NCI-H82 treated with DMSO at 0.1 percent for 48 hours (cell line): Measurements from ENCODE around the gene CCL28.
"Not testable (repeated sequence)": the region's sequence is repeated elsewhere in the genome, so short reads cannot be mapped to it uniquely, and the experiment has no call there.

ENCODE experiments used
- DNase-seq: peaks from one replicate; lab custom pipeline; 2025; ENCODE audit not compliant: unreplicated experiment; lab: John Stamatoyannopoulos, UW

The CCL28 gene

DNA sequence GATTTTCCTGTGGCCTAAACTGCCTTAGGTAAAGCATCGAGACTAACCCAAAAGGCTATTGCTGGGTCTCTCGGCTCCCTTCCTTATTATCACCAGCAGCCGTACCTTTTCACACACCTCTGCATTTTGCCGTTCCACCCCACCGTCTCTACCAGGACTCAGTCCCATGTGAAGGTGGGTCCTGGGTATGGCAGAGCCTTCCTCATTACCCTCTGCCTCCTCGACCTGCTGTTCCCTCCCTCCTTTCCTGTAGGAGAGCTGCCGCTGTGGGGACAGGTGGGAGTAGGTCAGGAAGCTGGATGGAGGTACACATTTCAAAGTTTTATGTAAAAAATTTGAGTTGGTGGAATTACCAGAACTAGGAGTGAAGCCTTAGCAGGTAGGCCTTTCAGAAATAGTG is 1.8 kb downstream of the CCL28 start:
- no peak for DNase-seq

DNA sequence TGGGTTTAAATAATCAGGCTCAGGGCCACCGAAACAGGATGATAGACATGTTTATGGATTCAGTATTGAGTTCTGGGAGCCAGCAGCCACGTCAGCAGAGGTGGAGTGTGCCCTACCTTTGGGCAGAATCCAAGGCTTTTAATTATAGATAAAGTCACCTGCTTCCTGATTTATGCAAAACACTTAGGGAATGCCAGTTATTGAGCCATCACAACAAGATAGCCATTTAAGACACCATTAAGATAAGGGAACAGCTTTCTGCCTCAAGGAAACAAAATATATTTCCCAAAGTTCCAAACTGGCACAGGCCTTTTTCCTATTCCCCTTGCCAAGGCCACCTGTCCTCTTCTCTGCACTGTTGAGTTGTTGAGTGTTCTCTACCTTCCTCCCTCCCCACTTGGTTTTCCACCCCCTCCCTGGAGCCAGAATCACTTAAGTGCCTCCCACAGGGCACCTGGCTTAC is 2.4 kb downstream of the CCL28 start:
- DNase-seq, result no peak

DNA sequence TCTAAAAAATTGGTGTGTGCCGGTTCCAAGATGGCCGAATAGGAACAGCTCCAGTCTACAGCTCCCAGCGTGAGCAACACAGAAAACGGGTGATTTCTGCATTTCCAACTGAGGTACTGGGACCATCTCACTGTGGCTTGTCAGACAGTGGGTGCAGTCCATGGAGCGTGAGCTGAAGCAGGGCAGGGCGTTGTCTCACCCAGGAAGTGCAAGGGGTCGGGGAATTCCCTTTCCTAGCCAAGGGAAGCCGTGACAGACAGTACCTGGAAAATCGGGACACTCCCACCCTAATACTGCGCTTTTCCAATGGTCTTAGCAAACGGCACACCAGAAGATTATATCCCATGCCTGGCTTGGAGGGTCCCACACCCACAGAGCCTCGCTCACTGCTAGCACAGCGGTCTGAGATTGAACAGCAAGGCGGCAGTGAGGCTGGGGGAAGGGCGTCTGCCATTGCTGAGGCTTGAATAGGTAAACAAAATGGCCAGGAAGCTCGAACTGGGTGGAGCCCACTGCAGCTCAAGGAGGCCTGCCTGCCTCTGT is 9.6 kb downstream of the CCL28 start:
- DNase-seq, result not testable (repeated sequence)

- no peak for DNase-seq
These were observed 10.4 kb downstream of the CCL28 start for GRCh38 chr5:43401827-43402226.

GRCh38 chr5:43400082-43400481 is 12.1 kb downstream of the CCL28 start:
- DNase-seq, result no peak

DNA sequence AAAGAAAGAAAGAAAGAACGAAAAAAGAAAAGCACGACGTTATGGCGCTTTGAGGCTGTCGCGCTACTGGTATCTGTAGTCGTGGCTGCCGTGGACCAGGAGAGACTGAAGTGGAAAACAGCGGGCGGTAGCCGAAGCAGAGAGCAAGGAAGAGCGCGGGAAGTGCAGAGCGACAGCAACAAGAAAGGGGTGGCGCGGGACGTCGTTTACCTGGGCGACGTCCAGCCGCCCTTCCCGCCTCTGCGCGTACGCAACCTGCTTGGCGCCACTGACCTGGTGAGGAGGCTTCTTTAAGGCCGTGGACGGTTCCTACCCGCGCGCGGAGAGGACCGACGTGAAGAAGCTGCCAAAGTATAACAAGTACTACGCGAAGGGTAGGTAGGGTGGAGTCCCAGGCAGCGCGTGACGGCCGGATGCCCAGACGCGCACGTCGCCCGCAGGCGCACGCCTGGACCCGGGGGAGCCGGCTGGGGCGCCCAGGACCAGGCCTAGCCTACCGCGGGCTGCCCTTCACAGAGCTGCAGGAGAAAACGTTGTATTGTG is 15.4 kb downstream of the CCL28 start:
- no peak for DNase-seq

DNA sequence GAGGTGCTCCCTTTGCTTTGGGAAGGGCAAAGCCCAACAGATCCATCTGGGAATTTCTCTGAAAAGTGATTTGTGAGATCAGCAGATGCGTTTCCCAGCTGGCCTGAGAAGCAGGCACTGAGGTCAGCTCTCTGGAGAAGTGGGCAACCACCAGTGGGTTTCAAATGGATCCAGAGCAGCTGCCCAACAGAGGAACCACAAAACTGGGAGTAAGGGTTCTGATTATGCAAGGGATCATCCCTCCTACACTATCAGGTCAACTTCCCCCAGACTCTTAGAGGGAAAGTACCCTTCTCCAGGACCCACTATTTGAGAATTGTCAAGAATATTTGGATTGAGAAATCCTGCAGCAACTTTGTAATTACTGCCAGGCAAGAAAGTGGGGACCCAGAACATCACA is 21.7 kb downstream of the CCL28 start:
- DNase-seq, result no peak

- DNase-seq, result peak; percentile 63
These were observed 22.4 kb downstream of the CCL28 start for GRCh38 chr5:43389679-43390329.

- DNase-seq, result no peak
These were observed 25.2 kb downstream of the CCL28 start for GRCh38 chr5:43386960-43387362.

GRCh38 chr5:43376496-43377140 is 35.6 kb downstream of the CCL28 start:
- DNase-seq, result no peak

- DNase-seq, result no peak
These were observed 40.4 kb downstream of the CCL28 start for GRCh38 chr5:43371821-43372220.

GRCh38 chr5:43370352-43370751 is 41.8 kb downstream of the CCL28 start:
- DNase-seq, result no peak

GRCh38 chr5:43369651-43370050 is 42.5 kb downstream of the CCL28 start:
- no peak for DNase-seq

GRCh38 chr5:43367909-43368669 is 44.1 kb downstream of the CCL28 start:
- no peak for DNase-seq

DNA sequence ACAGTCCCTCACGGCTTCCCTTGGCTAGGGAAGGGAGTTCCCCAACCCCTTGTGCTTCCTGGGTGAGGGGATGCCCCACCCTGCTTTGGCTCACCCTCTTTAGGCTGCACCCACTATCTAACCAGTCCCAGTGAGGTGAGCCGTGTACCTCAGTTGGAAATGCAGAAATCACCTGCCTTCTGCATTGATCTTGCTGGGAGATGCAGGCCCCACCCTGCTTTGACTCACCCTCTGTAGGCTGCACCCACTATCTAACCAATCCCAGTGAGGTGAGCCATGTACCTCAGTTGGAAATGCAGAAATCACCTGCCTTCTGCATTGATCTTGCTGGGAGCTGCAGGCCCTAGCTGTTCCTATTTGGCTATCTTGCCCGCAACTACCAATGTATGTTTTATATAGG is 44.7 kb downstream of the CCL28 start:
- no peak for DNase-seq

GRCh38 chr5:43366680-43367246 is 45.4 kb downstream of the CCL28 start:
- DNase-seq, result not testable (repeated sequence)

GRCh38 chr5:43365155-43365554 is 47.0 kb downstream of the CCL28 start:
- not testable (repeated sequence) for DNase-seq

- DNase-seq, result no peak
These were observed 48.6 kb downstream of the CCL28 start for GRCh38 chr5:43363445-43364152.

- DNase-seq, result no peak
These were observed 49.3 kb downstream of the CCL28 start for GRCh38 chr5:43362725-43363435.

- DNase-seq, result no peak
These were observed 53.5 kb downstream of the CCL28 start for GRCh38 chr5:43358726-43359125.
